ENCODE results near the gene SLC16A10.

SLC16A10 gene

GRCh38 chr6:111220383-111221031 is 133.2 kb downstream of the SLC16A10 start:
- Histone ChIP-seq H3K27ac (no peak overlapping the region), H3K9me3 (replicated peaks in 1 of 11) (no peaks in the 10 kb centered on the region), H3K36me3 (peaks cover 0 to 80% (median 0%) of the 10 kb centered on the region in 11 experiments; a peak in 4 of 22 replicates), H3K9ac (no peak overlapping the region), H3K4me1 (no peaks in the 10 kb centered on the region), H4K20me1 (peaks cover 0 to 78% (median 0%) of the 10 kb centered on the region in 11 experiments; a peak in 4 of 22 replicates), H3K27me3 (no peaks in the 10 kb centered on the region), H3K4me2 (no peak overlapping the region), H3K4me3 (no peak overlapping the region)
- no peak for TF ChIP-seq Cebpa-rat (IDR thresholded peaks at IDR 0.05)

DNA sequence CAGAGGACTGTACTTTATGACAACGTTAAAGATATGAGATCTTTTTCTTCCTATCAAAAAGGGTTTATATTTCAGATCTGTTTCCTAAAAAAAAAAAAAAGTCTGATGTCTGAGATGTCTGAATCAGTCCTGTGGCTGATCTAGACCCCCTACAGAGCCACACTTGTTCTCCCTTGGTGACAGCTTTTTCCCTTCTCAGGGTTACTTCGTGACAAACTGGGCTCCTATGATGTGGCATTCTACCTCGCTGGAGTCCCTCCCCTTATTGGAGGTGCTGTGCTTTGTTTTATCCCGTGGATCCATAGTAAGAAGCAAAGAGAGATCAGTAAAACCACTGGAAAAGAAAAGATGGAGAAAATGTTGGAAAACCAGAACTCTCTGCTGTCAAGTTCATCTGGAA is 134.5 kb downstream of the SLC16A10 start:
- Histone ChIP-seq H3K9me3 (replicated peaks in 1 of 11) (no peaks in the 10 kb centered on the region), H3K4me1 (peaks cover 0 to 4% (median 0%) of the 10 kb centered on the region in 10 experiments; a peak in 3 of 20 replicates), H3K4me2 (no peak overlapping the region), H4K20me1 (peaks cover 0 to 78% (median 0%) of the 10 kb centered on the region in 11 experiments; a peak in 4 of 22 replicates), H3K4me3 (no peak overlapping the region), H3K27me3 (no peaks in the 10 kb centered on the region), H3K27ac (no peak overlapping the region), H3K9ac (no peak overlapping the region), H3K36me3 (peaks cover 0 to 70% (median 0%) of the 10 kb centered on the region in 11 experiments; a peak in 4 of 22 replicates)
- TF ChIP-seq Cebpa-rat (IDR thresholded peaks at IDR 0.05): no peak

- Histone ChIP-seq H3K27me3 (no peaks in the 10 kb centered on the region), H3K4me2 (no peak overlapping the region), H4K20me1 (peaks cover 0 to 75% (median 0%) of the 10 kb centered on the region in 11 experiments; a peak in 4 of 22 replicates), H3K9me3 (replicated peaks in 1 of 11) (no peaks in the 10 kb centered on the region), H3K4me1 (peaks cover 0 to 9% (median 0%) of the 10 kb centered on the region in 10 experiments; a peak in 4 of 20 replicates), H3K4me3 (no peak overlapping the region), H3K27ac (no peak overlapping the region), H3K9ac (no peak overlapping the region), H3K36me3 (peaks cover 0 to 67% (median 0%) of the 10 kb centered on the region in 11 experiments; a peak in 4 of 22 replicates)
- TF ChIP-seq Cebpa-rat (IDR thresholded peaks at IDR 0.05): no peak
Measured at GRCh38 chr6:111222341-111222740, 135.0 kb downstream of the SLC16A10 start.

DNA sequence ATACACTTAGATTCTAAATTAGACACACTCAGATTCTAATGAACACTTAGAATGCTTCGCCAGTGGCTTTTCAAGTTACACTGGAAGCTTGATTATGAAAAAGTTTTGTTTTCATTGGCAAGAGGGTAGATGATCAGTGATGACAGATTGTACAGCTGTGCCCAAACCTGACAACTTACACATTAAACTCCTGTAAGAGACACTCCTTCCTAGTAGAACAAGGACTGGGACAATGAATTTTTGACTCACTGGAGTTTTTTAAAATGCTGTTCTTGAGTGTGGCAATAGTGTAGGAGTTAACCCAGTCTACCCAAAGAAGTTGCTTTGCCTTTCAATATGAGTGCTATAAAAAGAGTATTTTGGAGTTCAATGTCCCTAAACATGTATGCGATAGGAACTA is 140.8 kb downstream of the SLC16A10 start:
- Histone ChIP-seq H3K4me2 (peak overlapping the region in 3 of 11 experiments; percentile 26 to 71 (median 71); a peak in 5 of 22 replicates), H3K36me3 (peaks cover 0 to 12% (median 0%) of the 10 kb centered on the region in 11 experiments; a peak in 4 of 22 replicates)

DNA sequence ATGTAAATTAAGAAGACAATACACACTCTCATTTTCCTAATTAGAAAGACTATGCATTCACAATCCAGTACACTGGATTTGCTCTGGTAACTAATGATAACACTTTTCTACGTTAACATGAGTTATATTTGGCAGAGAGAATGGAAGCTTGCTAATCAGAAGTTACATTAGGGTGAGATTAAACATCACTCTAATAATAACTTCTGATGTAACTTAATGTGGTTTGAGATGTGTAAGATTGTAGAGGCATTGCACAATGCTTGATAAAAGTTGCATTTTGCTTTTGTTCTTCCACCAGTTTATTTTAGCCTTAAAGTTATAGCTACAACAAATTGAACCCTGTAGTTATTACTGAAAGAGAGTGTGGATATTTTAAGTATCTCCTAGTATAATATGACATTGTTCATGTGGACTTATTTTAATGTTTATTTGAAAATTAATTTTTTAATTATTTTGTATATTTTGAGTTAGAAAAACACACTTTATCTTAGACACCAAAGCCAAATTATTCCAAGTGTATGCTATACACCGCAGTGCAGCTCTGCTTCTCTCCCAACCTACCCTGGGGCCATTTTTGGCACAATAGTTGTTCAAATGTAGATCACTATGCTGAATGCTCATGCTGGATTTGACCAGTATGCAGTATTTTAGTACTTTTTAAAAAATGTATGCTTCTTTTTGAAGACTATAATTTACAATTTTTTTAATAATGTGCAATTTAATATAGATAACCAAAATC is 143.2 kb downstream of the SLC16A10 start:
- Histone ChIP-seq H3K27ac (peak overlapping the region in 10 of 11 experiments; percentile 28 to 76 (median 64); a peak in 20 of 22 replicates), H3K4me3 (no peak overlapping the region), H3K4me2 (peak overlapping the region in 7 of 11 experiments; percentile 22 to 71 (median 54); a peak in 10 of 22 replicates), H3K9me3 (replicated peaks in 1 of 11) (no peaks in the 10 kb centered on the region), H3K27me3 (no peaks in the 10 kb centered on the region), H3K4me1 (peaks cover 0 to 44% (median 12%) of the 10 kb centered on the region in 10 experiments; a peak in 14 of 20 replicates), H3K36me3 (peaks cover 0 to 8% (median 0%) of the 10 kb centered on the region in 11 experiments; a peak in 4 of 22 replicates), H4K20me1 (peaks cover 0 to 14% (median 0%) of the 10 kb centered on the region in 11 experiments; a peak in 1 of 22 replicates), H3K9ac (no peak overlapping the region)
- peak in 2 of 11 experiments; percentile 68 to 70; a peak in 4 of 22 replicates for TF ChIP-seq Cebpa-rat (IDR thresholded peaks at IDR 0.05)

More for the DNA sequence above, 140.8 kb downstream of the SLC16A10 start:
- peaks cover 0 to 44% (median 12%) of the 10 kb centered on the region in 10 experiments; a peak in 14 of 20 replicates for H3K4me1 ChIP-seq
- H3K27ac ChIP-seq: peak overlapping the region in 4 of 11 experiments; percentile 8 to 74 (median 20); a peak in 5 of 22 replicates
- H3K9me3 ChIP-seq (replicated peaks in 1 of 11): no peaks in the 10 kb centered on the region
- H3K4me3 ChIP-seq: no peak overlapping the region
- H3K9ac ChIP-seq: no peak overlapping the region
- no peaks in the 10 kb centered on the region for H3K27me3 ChIP-seq
- no peak for TF ChIP-seq Cebpa-rat (IDR thresholded peaks at IDR 0.05)
- peaks cover 0 to 22% (median 0%) of the 10 kb centered on the region in 11 experiments; a peak in 1 of 22 replicates for H4K20me1 ChIP-seq

- Histone ChIP-seq H4K20me1 (peaks cover 0 to 8% (median 0%) of the 10 kb centered on the region in 11 experiments; a peak in 1 of 22 replicates), H3K27me3 (no peaks in the 10 kb centered on the region), H3K27ac (peak overlapping the region in 5 of 11 experiments; percentile 28 to 65 (median 52); a peak in 8 of 22 replicates), H3K36me3 (peaks cover 0 to 8% (median 0%) of the 10 kb centered on the region in 11 experiments; a peak in 4 of 22 replicates), H3K4me3 (no peak overlapping the region), H3K4me2 (peak overlapping the region in 1 of 11 experiments; percentile 71; a peak in 1 of 22 replicates), H3K9me3 (replicated peaks in 1 of 11) (no peaks in the 10 kb centered on the region), H3K4me1 (peaks cover 0 to 44% (median 12%) of the 10 kb centered on the region in 10 experiments; a peak in 14 of 20 replicates), H3K9ac (no peak overlapping the region)
- TF ChIP-seq Cebpa-rat (IDR thresholded peaks at IDR 0.05): no peak
Measured at GRCh38 chr6:111231090-111231459, 143.8 kb downstream of the SLC16A10 start.

GRCh38 chr6:111237852-111238251 is 150.5 kb downstream of the SLC16A10 start:
- Histone ChIP-seq H3K4me2 (peak overlapping the region in 3 of 11 experiments; percentile 42 to 58 (median 44); a peak in 5 of 22 replicates), H3K4me1 (peaks cover 0 to 38% (median 0%) of the 10 kb centered on the region in 10 experiments; a peak in 6 of 20 replicates), H3K36me3 (peaks cover 0 to 4% (median 0%) of the 10 kb centered on the region in 11 experiments; a peak in 1 of 22 replicates), H3K9ac (no peak overlapping the region), H3K27me3 (no peaks in the 10 kb centered on the region), H3K9me3 (replicated peaks in 1 of 11) (no peaks in the 10 kb centered on the region), H3K4me3 (no peak overlapping the region), H3K27ac (no peak overlapping the region), H4K20me1 (no peaks in the 10 kb centered on the region)
- TF ChIP-seq Cebpa-rat (IDR thresholded peaks at IDR 0.05): no peak

DNA sequence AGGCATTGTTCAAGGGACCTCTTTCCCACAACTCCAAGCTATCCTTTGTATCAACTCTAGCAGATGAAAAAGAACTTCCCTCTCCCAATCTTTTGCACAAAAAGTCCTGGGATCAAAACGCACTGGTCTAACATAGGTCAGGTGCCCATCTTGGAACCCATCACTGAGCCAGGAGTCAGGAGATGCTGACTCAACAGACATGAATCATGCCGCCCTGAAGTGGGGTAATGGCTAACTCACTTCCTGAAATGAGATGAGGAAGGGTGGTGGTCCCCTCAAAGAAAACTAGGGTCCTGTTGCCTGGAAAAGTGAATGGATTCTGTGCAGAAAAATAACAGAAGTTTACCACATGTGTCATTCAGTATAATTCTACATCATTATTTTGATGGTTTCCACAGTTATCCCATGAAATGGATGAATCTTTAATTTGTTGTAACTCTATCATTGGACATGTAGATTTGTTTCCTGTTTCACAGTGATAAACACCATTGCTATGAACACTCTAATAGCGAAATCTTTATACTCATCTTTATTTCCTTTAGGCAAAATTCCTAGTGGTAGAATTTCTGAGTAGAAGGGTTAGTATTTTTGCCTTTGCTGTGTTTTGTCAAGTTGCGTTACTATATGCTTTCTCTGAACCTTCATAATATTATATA is 151.3 kb downstream of the SLC16A10 start:
- H3K9me3 ChIP-seq (replicated peaks in 1 of 11): no peaks in the 10 kb centered on the region
- H3K36me3 ChIP-seq: peaks cover 0 to 4% (median 0%) of the 10 kb centered on the region in 11 experiments; a peak in 1 of 22 replicates
- H3K9ac ChIP-seq: no peak overlapping the region
- peaks cover 0 to 38% (median 0%) of the 10 kb centered on the region in 10 experiments; a peak in 6 of 20 replicates for H3K4me1 ChIP-seq
- H4K20me1 ChIP-seq: no peaks in the 10 kb centered on the region
- peak overlapping the region in 4 of 11 experiments; percentile 24 to 58 (median 49); a peak in 7 of 22 replicates for H3K4me2 ChIP-seq
- H3K4me3 ChIP-seq: no peak overlapping the region
- H3K27me3 ChIP-seq: no peaks in the 10 kb centered on the region
- H3K27ac ChIP-seq: peak overlapping the region in 2 of 11 experiments; percentile 37 to 46; a peak in 1 of 22 replicates
- TF ChIP-seq Cebpa-rat (IDR thresholded peaks at IDR 0.05): no peak

All from BLaER1 treated with 17β-estradiol and CSF1 and Interleukin-3, amounts not matched to agents 10 nM and 100 nM (cell line).